Hematopoietic multipotent progenitor cell treated with erythropoietin and hydrocortisone succinate and interleukin-3 and kit ligand, for 6 days (in vitro differentiated cells): ENCODE results near the gene DEPP1.
A peak's percentile ranks its signal among the peaks of the same experiment; 100 is the strongest.
"Not testable (repeated sequence)": the region's sequence is repeated elsewhere in the genome, so short reads cannot be mapped to it uniquely, and the experiment has no call there.

Experiments
- DNase-seq: peaks from one replicate; pipeline ENCODE4 v3.0.0-alpha.2; 2015

Gene DEPP1, protein sequence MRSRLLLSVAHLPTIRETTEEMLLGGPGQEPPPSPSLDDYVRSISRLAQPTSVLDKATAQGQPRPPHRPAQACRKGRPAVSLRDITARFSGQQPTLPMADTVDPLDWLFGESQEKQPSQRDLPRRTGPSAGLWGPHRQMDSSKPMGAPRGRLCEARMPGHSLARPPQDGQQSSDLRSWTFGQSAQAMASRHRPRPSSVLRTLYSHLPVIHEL

DNA sequence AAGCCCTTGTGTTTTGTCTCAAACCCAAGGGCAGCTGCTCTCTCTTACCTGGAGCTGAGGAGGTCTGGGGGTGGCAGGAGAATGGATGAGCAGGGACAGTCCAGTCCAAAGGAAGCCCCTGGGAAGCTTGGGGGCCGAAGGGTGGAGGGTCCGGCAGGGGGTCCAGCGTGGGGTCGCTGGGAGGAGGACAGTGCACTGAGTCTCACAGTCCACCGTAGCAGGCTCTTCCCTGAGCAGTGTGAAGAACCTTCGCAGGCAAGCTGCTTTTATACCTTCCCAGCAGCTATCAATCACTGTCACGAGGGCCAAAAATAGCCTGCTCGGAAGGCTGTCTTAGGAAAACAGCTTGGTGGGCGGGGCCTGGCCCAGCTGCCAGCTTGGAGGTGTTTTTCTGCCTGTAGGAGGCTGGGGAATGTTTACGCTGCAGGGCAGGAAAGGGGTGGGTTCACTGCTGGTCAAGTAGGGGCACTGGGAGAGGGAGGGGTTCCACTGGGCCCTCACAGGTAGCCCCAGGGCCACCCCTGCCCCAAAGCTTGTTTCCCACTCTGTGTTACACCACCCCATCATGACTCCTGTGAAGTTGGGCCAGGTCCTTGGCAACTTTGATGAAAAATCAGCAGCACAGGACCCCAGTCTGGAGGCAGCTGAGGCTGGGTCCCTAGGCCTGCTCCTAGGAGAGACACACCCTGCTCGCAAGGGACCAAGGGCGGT, at the start of gene DEPP1:
Gene DEPP1 (minus strand): TSS at position 240 of the 711 bp plus-strand sequence. CDS start 779 bp downstream, outside the sequence.
- DNase-seq = peak; percentile 72

DNA sequence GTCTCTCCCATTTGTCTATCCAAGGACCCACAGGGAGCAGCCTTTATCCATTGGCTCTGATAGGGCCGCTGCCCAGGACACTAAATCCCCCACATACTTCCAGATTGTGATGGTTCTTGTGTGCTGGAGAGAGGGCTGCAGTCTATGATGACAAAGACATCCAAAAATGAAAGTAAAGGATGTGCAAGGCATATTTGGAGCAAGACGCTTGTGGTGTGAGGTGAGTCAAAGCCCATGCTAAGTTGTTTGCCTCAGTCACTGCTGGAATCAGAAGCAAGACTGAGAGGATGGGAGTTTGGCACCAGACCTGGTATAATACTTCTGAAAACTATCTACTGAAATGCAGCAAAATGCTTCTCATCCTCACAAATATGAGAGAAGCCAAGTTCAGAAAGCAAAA, 44.8 kb upstream of the DEPP1 start:
- DNase-seq = no peak

DNA sequence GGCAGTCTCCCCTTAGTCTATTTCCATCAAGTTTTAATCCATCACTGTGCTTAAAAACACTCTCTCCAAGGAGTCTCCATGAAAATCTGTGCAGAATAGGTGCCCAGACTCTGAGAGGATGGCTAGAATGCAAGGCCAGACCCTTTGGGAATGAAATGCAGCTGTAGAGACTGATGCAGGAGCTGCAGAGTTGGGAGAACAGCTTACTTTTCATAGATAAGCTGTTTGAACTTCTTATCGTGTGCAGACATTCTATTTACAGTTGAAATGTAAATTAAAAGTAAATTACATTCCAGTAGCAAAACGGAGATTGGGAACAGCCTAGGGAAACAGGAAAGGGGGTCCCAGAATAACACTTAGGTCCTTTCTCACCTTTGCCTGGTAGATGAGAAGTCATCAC, 37.0 kb upstream of the DEPP1 start:
- no peak for DNase-seq

DNA sequence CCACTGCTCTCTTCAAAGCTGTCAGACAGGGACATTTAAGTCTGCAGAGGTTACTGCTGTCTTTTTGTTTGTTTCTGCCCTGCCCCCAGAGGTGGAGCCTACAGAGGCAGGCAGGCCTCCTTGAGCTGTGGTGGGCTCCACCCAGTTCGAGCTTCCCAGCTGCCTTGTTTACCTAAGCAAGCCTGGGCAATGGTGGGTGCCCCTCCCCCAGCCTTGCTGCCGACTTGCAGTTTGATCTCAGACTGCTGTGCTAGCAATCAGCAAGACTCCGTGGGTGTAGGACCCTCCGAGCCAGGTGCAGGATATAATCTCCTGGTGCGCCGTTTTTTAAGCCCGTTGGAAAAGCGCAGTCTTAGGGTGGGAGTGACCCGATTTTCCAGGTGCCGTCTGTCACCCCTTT, 35.9 kb upstream of the DEPP1 start:
- not testable (repeated sequence) for DNase-seq

DNA sequence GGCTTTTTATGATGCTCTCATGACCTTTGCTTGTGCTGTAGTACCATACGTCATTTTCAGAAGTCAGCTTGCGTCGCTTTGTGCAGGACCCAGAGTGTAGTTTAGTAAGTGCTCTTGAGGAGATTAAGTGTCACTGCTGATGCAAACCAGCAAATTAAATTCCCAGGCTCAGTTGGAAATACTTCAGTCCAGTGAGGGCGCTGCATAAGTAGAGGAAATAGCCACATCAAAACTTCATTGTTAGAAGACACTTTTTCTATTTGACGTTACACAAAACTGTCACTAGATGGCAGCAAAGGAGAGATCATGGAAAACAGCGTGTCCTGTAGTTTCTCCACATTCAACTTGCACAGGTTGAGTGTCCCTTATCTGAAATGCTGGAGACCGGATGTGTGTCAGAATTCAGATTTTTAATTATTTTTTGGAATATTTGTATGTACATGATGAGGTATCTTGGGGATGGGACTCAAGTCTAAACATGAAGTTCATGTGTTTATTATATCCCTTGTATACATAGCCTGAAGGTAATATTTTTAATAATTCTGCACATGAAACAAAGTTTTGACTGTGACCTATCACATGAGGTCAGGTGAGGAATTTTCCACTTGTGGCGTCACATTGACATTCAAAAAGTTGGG, 30.0 kb upstream of the DEPP1 start:
- DNase-seq = peak; percentile 94

GRCh38 chr10:45006276-45007030, 27.8 kb upstream of the DEPP1 start:
- no peak for DNase-seq

- no peak for DNase-seq
Observed at GRCh38 chr10:45005284-45005683, 26.7 kb upstream of the DEPP1 start.

DNA sequence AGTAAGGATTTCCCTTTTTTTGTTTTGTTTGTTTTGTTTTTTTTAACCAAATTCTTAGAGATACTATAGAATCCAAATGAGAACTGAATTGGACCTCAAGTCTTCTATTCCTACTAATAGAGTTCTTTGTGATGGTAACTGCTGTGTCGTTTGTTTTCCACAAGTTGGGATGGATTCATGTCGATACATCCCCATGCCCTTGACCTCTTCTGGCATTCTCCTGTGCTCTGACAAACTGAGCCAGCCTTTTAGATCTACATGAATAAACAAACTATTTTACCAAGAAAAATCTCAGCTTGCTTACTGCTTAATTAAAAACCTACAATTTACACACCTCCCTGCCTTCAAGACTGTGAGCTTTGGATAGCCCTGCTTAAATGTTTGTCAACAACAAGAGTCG, 26.1 kb upstream of the DEPP1 start:
- no peak for DNase-seq

GRCh38 chr10:45003432-45004000, 24.9 kb upstream of the DEPP1 start:
- DNase-seq = no peak

DNA sequence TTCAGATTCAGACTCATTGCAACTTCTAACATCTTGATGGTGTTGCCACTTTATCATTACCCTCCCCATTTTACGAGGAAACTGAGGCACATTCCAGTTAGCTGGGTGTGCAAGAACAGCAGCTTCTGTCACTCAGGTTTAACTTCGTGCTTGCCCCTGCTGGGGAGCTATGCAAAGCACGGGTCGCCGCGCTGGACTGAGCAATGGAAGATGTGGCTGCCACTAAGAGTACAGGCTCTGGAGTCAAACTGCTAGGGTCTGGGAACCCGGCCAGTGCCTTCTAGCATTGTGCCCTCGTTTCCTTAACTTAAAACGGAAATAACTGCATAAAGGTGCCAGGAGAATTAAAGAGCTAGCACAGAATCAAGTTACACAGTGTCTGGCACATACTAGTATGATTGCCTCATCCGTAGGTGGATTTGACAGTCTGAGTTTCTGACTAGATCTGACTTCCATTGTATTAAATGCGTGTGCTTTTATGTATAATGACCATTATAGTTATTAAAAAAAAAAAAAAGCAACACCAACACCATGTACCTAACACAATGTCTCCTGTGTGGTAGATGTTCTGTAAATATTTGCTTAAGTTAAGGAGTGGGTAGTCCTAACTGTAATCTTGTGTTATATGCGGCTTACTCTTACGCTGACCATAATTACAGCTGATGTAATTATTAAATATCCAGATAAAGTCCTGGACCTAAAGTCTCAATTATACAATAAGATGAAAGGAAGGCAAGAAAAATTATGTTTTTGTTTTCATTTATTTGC, 23.0 kb upstream of the DEPP1 start:
- DNase-seq = peak; percentile 67

DNA sequence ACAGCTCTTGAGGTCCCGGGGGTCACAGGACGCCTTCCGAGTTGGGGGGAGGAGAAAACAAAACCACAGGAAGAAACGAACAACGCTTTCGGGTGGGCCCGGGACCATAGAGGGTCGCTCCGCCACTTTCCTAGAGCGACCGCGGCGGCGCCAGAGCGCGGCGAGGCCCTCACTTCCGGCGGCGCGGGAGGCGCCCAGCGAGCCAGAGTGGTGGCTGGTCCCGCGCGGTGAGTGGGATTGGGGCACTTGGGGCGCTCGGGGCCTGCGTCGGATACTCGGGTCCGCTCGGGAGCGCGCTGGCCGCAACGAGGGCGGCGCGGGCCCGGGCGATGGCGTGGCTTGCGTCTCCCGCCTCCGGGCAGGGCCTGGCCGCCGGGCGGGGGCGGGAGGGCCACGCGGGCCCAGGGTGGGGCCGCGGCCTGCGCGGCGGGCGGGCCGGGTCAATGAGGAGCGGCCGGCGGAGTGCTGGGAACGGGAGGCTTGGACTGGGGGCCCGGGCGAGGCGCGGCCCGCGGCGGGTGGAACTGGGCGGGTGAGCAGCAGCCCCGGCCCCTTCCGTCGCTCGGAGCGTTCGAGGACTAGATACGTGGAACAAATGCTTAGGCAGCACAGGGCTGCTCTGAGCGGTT, 22.3 kb upstream of the DEPP1 start, which contains the start of gene ZNF22:
Gene ZNF22 (plus strand): TSS at position 172 of the 629 bp plus-strand sequence. CDS start 2,446 bp downstream, outside the sequence.
- peak; percentile 76 for DNase-seq

- no peak for DNase-seq
Observed at GRCh38 chr10:45000138-45000751, 21.6 kb upstream of the DEPP1 start.

DNA sequence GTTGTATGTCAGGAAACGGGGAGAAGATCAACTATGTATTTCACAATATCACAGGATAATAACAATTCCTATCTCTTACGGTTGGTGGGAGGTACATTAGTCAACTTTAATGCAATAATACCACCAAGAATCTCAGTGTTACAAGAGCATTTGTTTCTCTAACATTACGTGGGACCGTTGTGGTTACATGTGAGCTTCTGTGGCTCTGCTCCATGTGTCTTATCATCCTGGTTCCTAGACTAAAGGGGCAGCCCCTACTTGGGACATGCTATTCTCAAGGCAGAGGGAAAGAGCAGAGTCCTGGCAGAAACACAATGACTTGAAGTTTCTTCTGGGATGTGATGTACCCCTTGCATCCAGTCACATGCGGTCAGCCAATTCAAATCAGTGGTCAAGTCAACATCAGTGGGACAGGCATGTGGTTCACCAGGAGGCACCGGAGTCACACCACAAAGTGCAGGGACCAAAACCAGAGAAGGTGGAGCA, 19.6 kb upstream of the DEPP1 start:
- DNase-seq = no peak

DNA sequence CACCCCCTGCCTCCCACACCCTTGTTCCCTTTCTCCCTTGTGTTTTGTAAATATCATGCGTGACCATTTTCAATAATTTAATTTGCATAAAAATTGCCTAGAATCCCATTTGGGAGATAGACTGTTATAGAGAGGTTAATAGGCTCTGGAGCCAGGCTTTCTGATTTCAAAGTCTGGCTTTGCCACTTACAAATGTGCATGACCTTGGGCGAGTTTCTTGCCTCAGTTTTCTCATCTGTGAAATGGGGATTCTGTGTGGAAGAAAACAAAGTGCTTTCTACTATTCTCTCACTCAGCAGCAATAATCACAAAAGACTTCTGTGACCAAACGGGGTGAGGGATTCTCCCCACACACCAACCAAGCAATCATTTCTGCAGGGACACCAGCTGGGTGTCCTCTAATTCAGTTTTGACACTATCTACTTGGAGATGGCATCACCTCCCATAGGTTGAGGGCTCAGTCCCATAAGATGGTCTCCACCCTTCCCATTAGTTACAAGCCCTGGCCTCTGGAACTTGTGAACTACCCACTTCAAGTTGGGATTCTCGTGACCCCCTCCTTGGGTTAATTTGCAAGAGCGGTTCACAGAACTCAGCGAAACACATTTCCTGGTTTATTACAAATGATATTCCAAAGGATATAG, 18.6 kb upstream of the DEPP1 start:
- no peak for DNase-seq

- no peak for DNase-seq
Observed at GRCh38 chr10:44995914-44996669, 17.5 kb upstream of the DEPP1 start.

DNA sequence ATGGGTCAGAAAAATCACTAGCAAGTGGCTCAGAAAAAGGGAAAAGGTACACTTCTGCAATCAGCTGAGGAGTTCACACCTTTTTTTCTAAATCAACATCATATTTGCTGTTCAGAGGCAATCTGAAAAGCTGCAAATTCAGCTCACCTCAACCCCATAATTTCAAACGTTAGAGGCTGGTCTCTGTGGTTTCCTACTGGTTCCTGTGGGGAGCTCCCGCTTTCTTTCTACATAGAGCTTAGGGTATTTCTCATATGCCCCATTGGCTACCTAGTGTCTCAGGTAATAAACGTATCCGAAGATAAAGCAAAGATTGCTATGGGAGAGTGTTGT, 16.9 kb upstream of the DEPP1 start:
- no peak for DNase-seq

GRCh38 chr10:44994752-44995530, 16.3 kb upstream of the DEPP1 start:
- no peak for DNase-seq

- no peak for DNase-seq
Observed at GRCh38 chr10:44993922-44994751, 15.5 kb upstream of the DEPP1 start.
